HUES6 (cell line): ENCODE results near the gene TDRD10.
A peak's percentile ranks its signal among the peaks of the same experiment; 100 is the strongest.

Source experiments
- H3K27ac ChIP-seq: 2 replicates; pipeline ENCODE4 v1.7.0; 2013; ENCODE audit warnings: low read depth, mild to moderate bottlenecking, low read length, inconsistent platforms
- H3K27me3 ChIP-seq: 2 replicates; pipeline ENCODE4 v1.6.1; 2013; ENCODE audit warnings: low read length; ENCODE audit not compliant: control insufficient read depth, insufficient read depth
- H3K36me3 ChIP-seq: 2 replicates; pipeline ENCODE4 v1.6.1; 2013; ENCODE audit warnings: low read length; ENCODE audit not compliant: control insufficient read depth, insufficient read depth
- H3K4me1 ChIP-seq: 2 replicates; pipeline ENCODE4 v1.6.1; 2013; ENCODE audit warnings: low read length; ENCODE audit not compliant: control insufficient read depth, insufficient read depth
- H3K4me3 ChIP-seq: 2 replicates; pipeline ENCODE4 v1.5.1; 2013; ENCODE audit warnings: low read depth, low read length
- H3K9ac ChIP-seq: one replicate; pipeline ENCODE4 v1.6.1; 2013; ENCODE audit warnings: mild to moderate bottlenecking, low read length
- H3K9me3 ChIP-seq: 2 replicates; pipeline ENCODE4 v1.6.1; 2013; ENCODE audit warnings: low read depth, low read length; ENCODE audit not compliant: control insufficient read depth, insufficient read depth

TDRD10 gene

DNA sequence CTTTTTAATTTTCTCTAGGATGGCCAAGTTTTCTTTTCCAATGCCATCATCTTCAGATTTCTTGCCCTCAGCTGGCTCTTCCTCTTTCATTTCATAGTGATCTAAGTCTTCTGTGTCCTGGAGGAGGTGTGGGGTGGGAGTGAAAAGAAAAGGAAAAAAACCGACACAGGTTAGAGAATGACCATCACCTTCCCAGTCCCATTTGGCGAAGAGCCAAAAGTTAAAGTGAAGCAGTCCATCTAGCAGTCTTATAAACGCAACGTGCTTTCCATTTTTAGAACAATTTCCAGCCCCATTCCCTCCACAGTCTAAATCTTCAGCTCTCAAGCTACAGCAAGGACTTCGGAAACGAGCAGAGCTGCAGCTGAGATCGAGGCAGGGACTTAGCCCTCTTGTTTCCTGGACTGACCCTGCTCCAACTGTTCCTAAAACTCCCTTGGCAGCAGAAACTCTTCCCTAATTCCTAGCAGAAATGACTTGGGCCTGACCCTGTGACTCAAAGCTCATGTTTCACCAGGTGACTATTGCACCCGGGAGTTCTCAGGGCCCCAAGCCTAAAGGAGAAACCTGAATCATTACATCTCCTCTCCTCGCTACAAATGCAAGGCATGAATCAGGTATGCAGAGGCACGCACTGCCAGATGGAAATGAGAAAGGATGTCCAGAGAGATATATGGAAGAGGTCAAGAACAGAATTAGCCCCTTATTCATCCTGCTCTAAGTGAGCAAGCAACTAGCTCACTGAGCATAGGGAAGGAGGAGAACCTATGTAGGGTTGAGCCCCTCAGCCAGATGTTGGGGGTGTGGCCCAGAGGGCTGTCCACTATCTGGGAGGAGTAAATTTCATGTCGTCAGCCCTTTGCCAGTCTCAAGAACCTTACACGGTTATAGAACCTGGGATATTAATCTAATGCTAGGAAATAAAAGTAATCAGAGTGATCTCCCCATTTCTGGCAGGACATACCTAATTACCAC lies 51.3 kb downstream of the TDRD10 start:
- H3K4me3 ChIP-seq = no peak overlapping the region
- H3K9ac ChIP-seq = no peak overlapping the region
- H3K27me3 ChIP-seq = no peaks in the 10 kb centered on the region
- no peaks in the 10 kb centered on the region for H3K9me3 ChIP-seq
- peaks cover 17% of the 10 kb centered on the region for H3K4me1 ChIP-seq
- no peak overlapping the region for H3K27ac ChIP-seq
- H3K36me3 ChIP-seq = peaks cover 77% of the 10 kb centered on the region

DNA sequence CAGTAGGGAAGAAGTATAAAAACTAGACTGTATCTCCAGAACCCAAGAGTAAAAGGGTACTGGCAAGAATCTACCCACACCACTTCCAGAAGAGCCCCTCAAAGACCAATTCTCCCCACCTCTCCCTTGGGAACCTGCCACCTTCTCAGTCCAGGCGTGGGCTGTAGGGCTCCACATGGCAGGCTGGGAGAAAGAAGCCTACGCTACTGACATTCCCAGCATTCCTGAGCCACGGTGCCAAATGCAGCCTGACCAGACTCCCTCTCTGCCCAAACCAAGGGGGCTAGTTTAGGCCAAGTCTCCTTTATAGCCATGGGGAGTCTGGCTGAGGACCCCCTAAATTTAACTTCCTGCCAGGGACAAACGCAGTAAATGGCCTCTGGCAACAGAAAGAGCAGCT lies 54.4 kb downstream of the TDRD10 start:
- Histone ChIP-seq H3K4me3 (peak overlapping the region; percentile 76), H3K9me3 (no peaks in the 10 kb centered on the region), H3K9ac (peak overlapping the region; percentile 81), H3K36me3 (peaks cover 48% of the 10 kb centered on the region), H3K27ac (no peak overlapping the region; the same call in 1 of the 2 replicates), H3K27me3 (no peaks in the 10 kb centered on the region), H3K4me1 (peaks cover 19% of the 10 kb centered on the region)

DNA sequence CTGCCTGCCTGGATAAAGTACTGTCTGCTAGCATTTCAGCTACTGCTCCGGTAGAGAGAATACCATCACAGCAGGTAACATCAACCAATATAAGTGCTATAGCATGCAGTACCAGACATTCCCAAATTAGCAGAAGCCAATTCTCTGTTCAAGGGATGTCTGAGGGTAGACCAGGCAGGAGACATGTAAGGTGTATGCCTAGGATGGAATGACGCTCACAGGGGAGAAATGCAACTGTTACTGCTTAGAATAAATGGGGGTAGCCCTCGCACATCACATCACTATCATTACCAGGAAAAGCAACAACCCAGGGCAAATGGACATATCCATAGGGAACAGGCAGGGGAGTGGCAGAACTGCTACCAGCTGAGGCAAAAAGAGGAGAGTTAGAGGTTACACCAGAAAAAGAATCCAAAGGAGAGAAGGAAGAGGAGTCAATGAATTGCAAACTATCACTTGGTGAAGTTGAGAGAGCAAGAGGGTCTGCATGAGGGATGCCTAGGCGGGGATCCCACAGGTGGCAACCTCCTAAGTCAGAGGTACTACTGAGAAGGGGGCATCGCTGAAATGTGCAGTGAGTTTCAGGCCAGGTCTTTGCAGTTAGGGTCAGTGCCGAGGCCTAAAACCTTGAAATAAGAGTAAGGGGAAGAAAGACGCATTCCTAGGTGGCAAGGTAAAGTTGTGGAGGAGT lies 55.4 kb downstream of the TDRD10 start:
- no peaks in the 10 kb centered on the region for H3K9me3 ChIP-seq
- H3K27ac ChIP-seq = no peak overlapping the region
- H3K27me3 ChIP-seq = no peaks in the 10 kb centered on the region
- H3K9ac ChIP-seq = peak overlapping the region; percentile 81
- peaks cover 19% of the 10 kb centered on the region for H3K4me1 ChIP-seq
- peak overlapping the region; percentile 76 for H3K4me3 ChIP-seq
- peaks cover 38% of the 10 kb centered on the region for H3K36me3 ChIP-seq

DNA sequence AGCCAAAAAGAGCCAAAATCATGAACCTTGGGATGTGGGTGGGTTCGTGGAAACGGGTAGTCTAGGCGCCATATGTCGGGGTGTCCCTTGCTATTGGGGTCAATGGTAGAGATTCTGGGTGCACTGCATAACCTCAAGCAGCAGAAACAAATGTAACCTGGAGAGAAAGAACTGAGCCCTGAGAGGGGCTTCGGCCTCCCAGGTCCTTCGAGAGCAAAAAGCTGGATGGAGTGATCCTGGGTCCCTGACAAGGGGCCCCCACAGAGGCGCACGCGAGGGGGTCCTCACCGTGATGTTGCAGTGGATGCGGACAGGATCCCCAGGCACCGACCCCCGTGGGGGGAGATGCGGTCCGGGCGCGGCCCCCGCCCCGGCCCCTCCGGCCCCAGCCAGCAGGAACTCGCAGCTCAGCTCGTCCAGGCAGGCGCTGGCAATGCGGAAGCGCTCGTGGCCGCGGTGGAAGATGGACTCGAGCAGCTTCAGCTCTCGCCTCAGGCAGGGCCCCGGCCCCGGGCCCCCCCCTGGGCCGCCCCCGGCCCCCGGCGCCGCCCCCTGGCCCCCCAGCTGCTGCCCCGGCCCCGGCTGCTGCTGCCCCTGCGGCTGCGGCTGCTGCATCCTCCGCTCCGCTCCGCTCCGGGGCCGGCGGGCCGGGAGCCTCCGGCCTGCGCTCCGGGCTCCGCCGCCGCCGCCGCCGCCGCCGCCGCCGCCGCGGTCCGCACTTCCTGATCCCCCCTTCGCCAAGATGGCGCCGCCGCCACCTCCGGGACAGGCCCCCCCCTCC lies 56.1 kb downstream of the TDRD10 start, which contains the start of gene UBE2Q1:
Gene UBE2Q1, minus strand, starts transcription at position 724 of the 781 bp plus-strand sequence. Its CDS starts 109 bp downstream, at position 615.
- peak within 1 kb of the TSS; percentile 81 for H3K9ac ChIP-seq
- H3K9me3 ChIP-seq = no peaks in the 10 kb centered on the region
- H3K4me3 ChIP-seq = peak within 1 kb of the TSS; percentile 76
- peak within 1 kb of the TSS; percentile 75; the same call in 1 of the 2 replicates for H3K27ac ChIP-seq
- H3K27me3 ChIP-seq = no peaks in the 10 kb centered on the region
- H3K36me3 ChIP-seq = peaks cover 30% of the 10 kb centered on the region
- peaks cover 19% of the 10 kb centered on the region for H3K4me1 ChIP-seq

GRCh38 chr1:154558720-154559465 lies 56.9 kb downstream of the TDRD10 start:
- H3K4me3 ChIP-seq = peak overlapping the region; percentile 76
- no peaks in the 10 kb centered on the region for H3K27me3 ChIP-seq
- H3K9me3 ChIP-seq = no peaks in the 10 kb centered on the region
- peak overlapping the region; percentile 74 for H3K9ac ChIP-seq
- H3K4me1 ChIP-seq = peaks cover 19% of the 10 kb centered on the region
- peaks cover 23% of the 10 kb centered on the region for H3K36me3 ChIP-seq
- peak overlapping the region; percentile 75; the same call in 1 of the 2 replicates for H3K27ac ChIP-seq

DNA sequence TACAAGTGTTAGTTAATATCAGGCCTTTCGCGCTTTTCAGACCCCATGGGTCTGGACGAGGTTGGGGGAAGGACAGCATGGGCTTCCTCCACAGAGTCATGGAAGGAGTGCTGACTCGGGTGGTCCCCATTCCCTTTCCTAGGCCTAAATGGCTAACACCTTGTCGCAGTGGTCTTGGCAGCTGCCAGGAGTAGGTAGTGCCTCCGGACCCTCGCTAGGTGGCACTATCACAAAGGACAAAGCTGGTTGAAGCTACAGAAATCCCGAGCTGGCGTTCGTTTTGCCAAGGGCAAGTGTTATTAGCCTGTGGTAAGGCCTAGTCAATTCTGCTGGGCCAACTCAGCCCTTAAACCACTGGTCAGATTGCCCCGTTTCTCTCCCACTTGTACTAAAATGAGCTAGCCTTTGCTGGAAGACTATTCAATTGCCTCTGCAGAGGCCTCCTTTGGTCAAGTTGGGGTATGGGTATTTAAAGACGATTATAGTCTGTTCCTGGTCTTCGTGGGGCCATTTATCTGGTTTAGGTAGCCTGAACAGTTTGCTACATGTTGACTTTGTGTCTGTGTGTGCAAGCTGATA lies 57.5 kb downstream of the TDRD10 start:
- peak overlapping the region; percentile 74 for H3K9ac ChIP-seq
- no peaks in the 10 kb centered on the region for H3K9me3 ChIP-seq
- peak overlapping the region; percentile 76 for H3K4me3 ChIP-seq
- H3K27me3 ChIP-seq = no peaks in the 10 kb centered on the region
- peaks cover 16% of the 10 kb centered on the region for H3K36me3 ChIP-seq
- H3K27ac ChIP-seq = no peak overlapping the region; the same call in 1 of the 2 replicates
- H3K4me1 ChIP-seq = peaks cover 19% of the 10 kb centered on the region

- peaks cover 4% of the 10 kb centered on the region; the same call in 1 of the 2 replicates for H3K4me1 ChIP-seq
- H3K9me3 ChIP-seq = no peaks in the 10 kb centered on the region
- no peak overlapping the region for H3K27ac ChIP-seq
- no peak overlapping the region for H3K4me3 ChIP-seq
- H3K27me3 ChIP-seq = peaks cover 55% of the 10 kb centered on the region
- no peak overlapping the region for H3K9ac ChIP-seq
- H3K36me3 ChIP-seq = no peaks in the 10 kb centered on the region
These were observed 63.9 kb downstream of the TDRD10 start for GRCh38 chr1:154565876-154566275.

DNA sequence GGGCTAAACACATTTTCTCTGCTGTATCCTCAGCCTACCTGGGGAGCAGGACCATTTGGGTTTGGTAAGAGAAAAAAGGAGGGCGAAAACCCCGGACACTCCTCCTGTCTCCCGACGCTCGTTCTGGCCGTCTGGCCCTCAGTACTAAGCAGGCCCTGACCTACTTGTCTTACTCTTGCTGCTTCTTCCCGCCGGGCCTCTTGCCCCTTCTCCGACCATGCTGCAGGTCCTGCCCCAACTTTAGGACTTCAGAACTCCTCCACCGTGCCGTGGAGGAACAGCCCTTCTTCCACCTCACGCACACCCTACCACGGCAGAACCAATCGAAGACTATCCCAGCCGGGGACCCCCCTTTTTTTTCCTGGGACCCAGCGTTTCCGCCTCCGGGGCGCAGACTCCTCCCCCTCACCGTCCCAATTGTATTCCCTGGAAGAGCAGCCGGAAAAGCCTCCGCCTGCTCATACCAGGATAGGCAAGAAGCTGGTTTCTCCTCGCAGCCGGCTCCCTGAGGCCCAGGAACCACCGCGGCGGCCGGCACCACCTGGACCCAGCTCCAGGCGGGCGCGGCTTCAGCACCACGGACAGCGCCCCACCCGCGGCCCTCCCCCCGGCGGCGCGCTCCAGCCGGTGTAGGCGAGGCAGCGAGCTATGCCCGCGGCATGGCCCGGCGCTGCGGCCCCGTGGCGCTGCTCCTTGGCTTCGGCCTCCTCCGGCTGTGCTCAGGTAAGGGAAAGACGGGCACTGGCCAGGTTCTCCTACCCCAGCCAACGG lies 65.6 kb downstream of the TDRD10 start, which contains the start of gene CHRNB2:
Gene CHRNB2, plus strand, starts transcription at position 393 of the 771 bp plus-strand sequence. Its CDS starts 267 bp downstream, at position 660.
- Histone ChIP-seq H3K36me3 (no peaks in the 10 kb centered on the region), H3K9me3 (no peaks in the 10 kb centered on the region), H3K9ac (peak within 1 kb of the TSS; percentile 38), H3K27me3 (peaks cover 60% of the 10 kb centered on the region), H3K4me3 (peak within 1 kb of the TSS; percentile 60), H3K4me1 (peaks cover 9% of the 10 kb centered on the region; the same call in 1 of the 2 replicates), H3K27ac (no peak within 1 kb of the TSS)

DNA sequence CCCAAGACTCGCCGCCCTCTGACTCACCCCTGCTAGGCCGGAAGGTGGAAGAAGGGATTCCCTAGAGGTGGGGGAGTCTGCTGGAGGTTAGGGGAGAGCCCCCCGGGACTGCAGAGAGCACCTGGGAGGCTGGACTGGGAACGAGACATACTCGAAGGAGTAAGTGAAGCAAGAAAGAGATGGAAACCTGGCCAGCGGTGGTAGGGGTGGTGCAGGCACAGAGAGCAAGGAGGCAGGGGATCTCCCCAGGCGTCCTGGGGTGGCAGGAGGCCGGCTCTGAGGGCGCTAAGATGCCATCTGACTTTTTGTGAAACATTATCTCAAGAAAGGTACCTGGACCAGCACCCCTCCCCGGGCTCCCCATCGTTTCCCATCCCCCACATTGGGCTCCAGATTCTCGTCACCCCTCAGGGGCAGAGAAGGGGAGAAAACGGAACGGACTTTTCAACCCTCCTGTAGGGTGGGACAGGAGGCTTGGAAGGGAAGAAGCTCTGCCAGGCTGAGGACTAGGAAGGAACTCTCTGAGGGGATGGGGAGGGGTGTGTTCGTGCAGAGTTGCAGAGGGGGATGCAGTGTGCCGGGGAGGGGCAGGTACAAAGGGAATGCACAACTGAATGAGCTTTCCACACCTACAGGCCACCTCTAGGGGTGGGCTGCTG lies 66.3 kb downstream of the TDRD10 start:
- Histone ChIP-seq H3K4me3 (peak overlapping the region; percentile 60), H3K27me3 (peaks cover 60% of the 10 kb centered on the region), H3K4me1 (peaks cover 15% of the 10 kb centered on the region; the same call in 1 of the 2 replicates), H3K36me3 (no peaks in the 10 kb centered on the region), H3K9me3 (no peaks in the 10 kb centered on the region), H3K27ac (no peak overlapping the region), H3K9ac (no peak overlapping the region)
